HG03558 (cell line): ENCODE results near the gene DYNC2H1.
"Not testable (repeated sequence)": the region's sequence is repeated elsewhere in the genome, so short reads cannot be mapped to it uniquely, and the experiment has no call there.

Experiments used
- ATAC-seq: cut with Tn5 transposase; IDR thresholded peaks from one replicate; pipeline ENCODE4 v1.9.1; 2021; ENCODE audit warnings: moderate number of reproducible peaks; ENCODE audit not compliant: unreplicated experiment; ENCODE audit errors: extremely low read depth

The DYNC2H1 gene

GRCh38 chr11:103125462-103125861, 16.2 kb downstream of the DYNC2H1 start:
- no peak for ATAC-seq

GRCh38 chr11:103141986-103142385, 32.8 kb downstream of the DYNC2H1 start:
- ATAC-seq, result not testable (repeated sequence)

GRCh38 chr11:103147627-103148026, 38.4 kb downstream of the DYNC2H1 start:
- no peak for ATAC-seq

- ATAC-seq, result no peak
Observed at GRCh38 chr11:103157542-103157941, 48.3 kb downstream of the DYNC2H1 start.

- ATAC-seq, result no peak
Observed at GRCh38 chr11:103164093-103164796, 55.0 kb downstream of the DYNC2H1 start.

GRCh38 chr11:103167166-103167565, 57.9 kb downstream of the DYNC2H1 start:
- no peak for ATAC-seq

- no peak for ATAC-seq
Observed at GRCh38 chr11:103170865-103171264, 61.6 kb downstream of the DYNC2H1 start.

GRCh38 chr11:103175461-103176129, 66.4 kb downstream of the DYNC2H1 start:
- no peak for ATAC-seq

- ATAC-seq, result no peak
Observed at GRCh38 chr11:103183981-103184611, 74.9 kb downstream of the DYNC2H1 start.

- no peak for ATAC-seq
Observed at GRCh38 chr11:103202048-103202651, 92.9 kb downstream of the DYNC2H1 start.

- ATAC-seq, result no peak
Observed at GRCh38 chr11:103210543-103210942, 101.3 kb downstream of the DYNC2H1 start.

GRCh38 chr11:103215812-103216211, 106.6 kb downstream of the DYNC2H1 start:
- ATAC-seq, result no peak

GRCh38 chr11:103220133-103220532, 110.9 kb downstream of the DYNC2H1 start:
- no peak for ATAC-seq

GRCh38 chr11:103222806-103223205, 113.6 kb downstream of the DYNC2H1 start:
- ATAC-seq, result no peak

- no peak for ATAC-seq
Observed at GRCh38 chr11:103228807-103229206, 119.6 kb downstream of the DYNC2H1 start.

- ATAC-seq, result no peak
Observed at GRCh38 chr11:103234974-103235373, 125.7 kb downstream of the DYNC2H1 start.

- ATAC-seq, result no peak
Observed at GRCh38 chr11:103241574-103241973, 132.3 kb downstream of the DYNC2H1 start.

GRCh38 chr11:103254123-103254522, 144.9 kb downstream of the DYNC2H1 start:
- no peak for ATAC-seq

- ATAC-seq, result no peak
Observed at GRCh38 chr11:103257360-103257759, 148.1 kb downstream of the DYNC2H1 start.

GRCh38 chr11:103266167-103266831, 157.1 kb downstream of the DYNC2H1 start:
- ATAC-seq, result no peak
